ENCODE data around the gene ADGRF3.

DNA sequence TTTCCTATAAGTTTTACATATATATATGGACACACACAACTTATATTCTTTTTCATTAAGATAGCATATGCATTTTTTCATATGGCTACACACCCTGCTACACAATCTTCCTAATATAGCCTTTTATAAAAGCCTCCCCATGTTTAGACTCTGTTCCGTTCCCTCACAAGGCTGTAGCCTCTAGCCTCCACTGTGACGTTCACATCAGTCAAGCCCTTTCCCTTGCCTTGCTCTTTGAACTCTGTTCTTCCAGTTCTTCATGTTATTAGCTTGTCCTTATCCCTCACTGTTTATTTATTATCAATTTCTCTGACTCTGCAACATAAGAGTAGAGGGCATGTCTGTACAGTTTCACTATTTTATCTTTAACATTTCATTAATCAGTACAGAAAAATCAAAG, 63.0 kb downstream of the ADGRF3 start:
- TF ChIP-seq CTCF (IDR thresholded peaks at IDR 0.05; ENCODE audit: borderline replicate concordance, extremely low read depth, low read length, poor library complexity, severe bottlenecking): no peak
- no peak for TF ChIP-seq EZH2 (IDR thresholded peaks at IDR 0.05; ENCODE audit: borderline replicate concordance, low read depth, low read length, severe bottlenecking)

Data from DND-41 (cell line).